HK-2 (cell line): ENCODE data around the gene GSTT2B.
"Not testable (repeated sequence)": the region's sequence is repeated elsewhere in the genome, so short reads cannot be mapped to it uniquely, and the experiment has no call there.

Experiments
- DNase-seq: peaks from one replicate; pipeline ENCODE4 v3.0.0-alpha.2; 2018; ENCODE audit not compliant: unreplicated experiment

The GSTT2B gene

DNA sequence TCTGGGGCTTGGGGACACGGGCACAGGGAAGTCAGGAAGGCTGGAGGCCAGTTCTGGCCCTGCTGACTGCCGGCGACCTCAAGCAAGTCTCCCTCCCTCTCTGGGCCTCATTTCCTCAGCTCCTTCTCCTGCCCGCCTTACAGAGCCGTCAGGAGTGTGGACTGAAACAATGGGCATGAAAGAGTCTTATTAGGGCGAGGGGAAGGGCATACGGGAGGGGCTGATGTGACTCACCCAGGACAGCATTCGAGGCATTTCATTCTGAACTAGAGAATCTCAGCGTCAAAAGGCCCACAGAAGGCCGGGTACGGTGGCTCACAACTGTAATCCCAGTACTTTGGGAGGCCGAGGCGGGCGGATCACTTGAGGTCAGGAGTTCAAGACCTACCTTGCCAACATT is 20.8 kb downstream of the GSTT2B start:
- not testable (repeated sequence) for DNase-seq

DNA sequence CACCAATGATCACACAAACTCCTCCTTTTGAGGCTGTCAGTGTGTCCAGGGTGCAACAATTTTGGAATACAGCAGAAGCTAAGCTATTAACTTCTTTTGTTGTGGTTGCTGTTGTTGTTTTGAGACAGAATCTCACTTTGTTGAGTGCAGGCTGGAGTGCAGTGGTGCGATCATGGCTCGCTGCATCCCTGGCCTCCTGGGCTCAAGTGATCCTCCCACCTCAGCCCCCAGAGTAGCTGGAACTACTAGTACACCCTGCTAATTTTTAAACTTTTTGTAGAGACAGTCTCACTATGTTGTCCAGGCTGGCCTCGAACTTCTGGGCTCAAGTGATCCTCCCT is 22.0 kb downstream of the GSTT2B start:
- no peak for DNase-seq

DNA sequence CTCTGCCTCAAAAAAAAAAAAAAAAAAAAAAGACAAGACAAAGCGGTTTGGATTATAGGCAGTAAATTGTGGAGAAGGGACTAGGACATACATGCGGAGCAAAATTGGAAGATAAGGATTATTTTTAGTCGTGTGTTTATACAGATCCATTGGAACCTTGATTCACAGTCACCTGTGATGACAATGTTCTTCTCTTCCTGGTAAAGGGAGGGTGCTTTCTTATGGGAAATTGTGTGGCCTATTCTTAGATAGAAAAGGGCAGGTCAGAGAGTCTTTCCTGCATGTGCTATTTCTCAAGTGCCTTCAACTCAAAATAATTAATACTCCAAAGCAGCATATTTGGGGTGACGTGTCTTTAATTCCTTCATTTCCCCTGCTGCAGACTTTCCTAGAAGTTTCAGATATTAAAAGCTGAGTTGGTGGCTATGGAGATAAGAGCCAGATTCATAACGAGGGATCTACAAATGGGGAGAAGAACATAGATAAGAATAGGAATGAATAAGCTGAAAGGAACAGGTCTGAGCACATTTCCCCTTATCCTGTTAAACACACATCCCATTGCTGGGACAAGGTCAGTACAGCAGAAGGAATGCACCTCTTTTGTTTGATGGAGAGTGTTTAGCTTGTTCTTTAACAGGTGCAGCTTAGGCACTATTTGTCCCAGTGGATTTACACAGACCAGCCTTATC is 22.5 kb downstream of the GSTT2B start:
- no peak for DNase-seq

DNA sequence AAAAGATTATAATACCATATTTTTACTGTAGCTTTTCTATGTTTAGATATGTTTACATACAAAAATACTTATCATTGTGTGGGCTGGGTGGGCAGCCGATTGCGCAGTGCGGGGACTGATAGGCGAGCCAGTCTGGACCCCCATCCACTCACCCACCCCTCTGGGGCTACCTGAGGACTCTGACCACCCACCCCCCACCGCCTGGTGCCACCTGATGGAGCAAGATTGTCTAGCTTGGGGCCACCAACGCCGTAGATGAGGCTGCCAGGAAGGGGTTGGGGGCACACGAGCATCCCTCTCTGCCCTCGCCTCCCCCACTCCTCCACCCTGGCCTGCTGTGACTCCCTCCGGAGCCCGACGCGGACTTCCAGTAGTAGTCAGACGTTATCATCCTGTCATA is 34.4 kb downstream of the GSTT2B start:
- DNase-seq: no peak

DNA sequence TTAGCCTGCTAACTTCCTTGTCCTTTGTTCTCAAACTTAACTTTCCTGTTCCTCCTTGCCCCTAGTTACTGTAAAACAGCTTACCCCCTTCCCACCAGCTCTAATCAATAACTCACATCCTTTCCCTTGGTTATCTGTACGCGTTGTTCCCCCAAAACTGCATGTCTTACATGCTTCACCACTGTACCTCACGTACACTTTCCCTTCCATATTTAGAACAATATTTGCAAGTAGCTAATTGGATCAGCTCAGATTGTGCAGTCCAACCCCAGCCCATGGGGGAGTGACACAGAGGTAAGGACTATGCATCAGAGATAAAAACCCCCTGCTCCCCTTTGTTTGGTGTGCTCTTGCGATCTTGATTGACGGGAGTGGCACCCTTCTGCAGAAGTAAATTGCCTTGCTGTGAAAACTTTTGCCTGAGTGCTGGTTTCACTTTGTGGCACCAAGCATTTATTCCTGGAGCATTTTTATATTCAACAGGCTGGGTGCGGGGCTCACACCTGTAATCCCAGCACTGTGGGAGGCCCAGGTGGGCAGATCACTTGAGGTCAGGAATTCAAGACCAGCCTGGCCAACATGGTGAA is 35.9 kb downstream of the GSTT2B start:
- DNase-seq: no peak

DNA sequence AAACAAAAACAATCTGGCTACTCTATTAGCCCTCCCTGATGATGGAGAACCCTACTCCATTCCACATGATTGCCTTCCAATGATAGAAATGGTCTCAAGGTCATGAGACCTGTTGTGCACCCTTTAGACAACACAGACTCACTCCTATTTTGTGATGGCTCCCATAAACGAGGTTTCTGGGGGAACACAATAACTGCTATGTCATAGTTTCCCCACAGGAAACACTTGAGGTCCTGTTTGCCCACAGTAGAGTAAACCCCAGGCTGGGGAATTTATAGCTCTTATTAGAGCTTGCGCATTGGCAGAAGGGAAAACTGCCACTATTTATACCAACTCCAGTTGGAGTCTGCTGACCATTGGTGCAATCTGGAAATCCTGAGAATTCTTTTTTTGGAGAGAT is 38.1 kb downstream of the GSTT2B start:
- no peak for DNase-seq

DNA sequence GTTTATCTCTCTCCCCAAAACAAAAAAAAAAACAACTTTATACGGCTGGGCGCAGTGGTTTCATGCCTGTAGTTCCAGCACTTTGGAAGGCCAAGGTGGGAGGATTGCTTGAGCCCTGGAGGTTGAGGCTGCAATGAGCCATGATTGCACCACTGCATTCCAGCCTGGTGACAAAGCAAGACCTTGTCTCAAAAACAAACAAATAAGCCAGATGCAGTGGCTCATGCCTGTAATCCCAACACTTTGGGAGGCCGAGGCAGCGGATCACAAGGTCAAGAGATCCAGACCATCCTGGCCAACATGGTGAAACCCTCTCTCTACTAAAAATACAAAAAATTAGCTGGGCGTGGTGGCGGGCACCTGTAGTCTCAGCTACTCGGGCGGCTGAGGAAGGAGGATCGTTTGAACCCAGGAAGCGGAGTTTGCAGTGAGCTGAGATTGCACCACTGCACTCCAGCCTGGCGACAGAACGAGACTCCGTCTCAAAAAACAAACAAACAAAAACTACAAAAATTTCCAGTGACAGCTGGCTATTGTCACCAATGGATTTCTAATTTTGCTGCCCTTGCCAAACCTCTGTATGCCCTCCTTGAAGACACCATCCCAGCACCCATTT is 39.3 kb downstream of the GSTT2B start:
- not testable (repeated sequence) for DNase-seq

DNA sequence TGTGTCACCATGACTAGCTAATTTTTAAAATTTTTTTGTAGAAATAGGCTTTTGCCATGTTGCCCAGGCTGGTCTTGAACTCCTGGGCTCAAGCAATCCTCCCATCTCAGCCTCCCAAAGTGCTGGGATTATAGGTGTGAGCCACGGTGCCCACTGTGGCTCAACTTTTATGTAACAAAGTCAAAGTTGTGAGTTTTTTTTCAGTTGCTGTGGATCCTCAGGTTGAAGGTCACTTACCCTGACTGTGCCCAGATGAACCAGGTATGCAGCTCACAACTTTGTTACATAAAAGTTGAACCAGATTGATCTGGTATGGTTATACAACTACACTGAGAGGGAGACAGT is 40.8 kb downstream of the GSTT2B start:
- DNase-seq: not testable (repeated sequence)

DNA sequence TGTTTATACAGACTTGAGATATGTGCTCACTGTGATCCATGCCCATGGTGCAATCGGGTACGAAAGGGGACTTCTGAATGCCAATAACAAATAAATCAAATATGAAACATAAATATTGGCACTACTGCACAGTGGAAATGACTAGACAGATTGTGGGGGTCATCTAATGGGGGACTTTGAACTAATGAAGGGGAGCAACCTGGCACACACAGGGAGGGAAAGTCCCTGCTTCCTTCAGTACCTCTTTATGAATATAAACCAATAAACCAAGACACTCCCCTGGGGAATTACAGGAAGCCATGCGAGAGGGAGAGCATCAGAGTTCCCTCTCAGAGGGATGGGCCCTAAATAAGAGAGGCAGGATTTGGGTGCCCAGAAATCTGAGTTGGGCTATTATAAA is 45.7 kb downstream of the GSTT2B start:
- no peak for DNase-seq

DNA sequence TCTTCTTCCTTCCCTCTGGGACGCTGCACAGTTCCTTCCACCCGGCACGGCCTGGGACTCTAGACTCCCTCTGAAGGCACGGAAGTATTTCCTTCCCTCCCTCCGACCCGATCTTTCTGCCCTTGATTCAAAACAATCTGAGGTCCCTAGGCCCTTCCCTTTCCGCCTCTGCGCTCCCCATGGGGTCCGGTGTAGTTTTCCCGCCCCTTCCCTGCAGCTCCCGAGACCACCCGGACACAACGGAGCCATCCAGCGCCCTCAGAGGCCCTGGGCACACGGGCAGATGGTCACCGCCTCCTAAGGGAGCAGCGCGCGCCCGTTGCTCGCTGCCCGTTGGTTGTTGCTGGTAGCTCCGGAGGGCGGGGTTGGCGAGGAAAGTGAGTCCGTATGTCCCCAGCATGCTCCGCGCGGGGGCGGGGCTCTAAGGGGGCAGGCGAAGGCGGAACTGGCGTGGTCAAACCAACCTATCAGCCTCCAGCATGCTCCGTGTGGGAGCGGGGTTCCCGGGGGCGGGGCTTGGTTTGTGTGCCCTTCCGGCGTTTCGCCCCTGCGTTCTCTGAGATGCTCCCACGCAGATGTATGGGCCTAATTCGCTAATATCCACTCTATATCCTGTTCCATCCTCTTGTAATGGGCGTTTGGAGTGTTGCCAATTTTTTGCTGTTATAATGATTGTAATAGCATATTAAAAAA is 47.2 kb downstream of the GSTT2B start:
- peak; percentile 98 for DNase-seq

DNA sequence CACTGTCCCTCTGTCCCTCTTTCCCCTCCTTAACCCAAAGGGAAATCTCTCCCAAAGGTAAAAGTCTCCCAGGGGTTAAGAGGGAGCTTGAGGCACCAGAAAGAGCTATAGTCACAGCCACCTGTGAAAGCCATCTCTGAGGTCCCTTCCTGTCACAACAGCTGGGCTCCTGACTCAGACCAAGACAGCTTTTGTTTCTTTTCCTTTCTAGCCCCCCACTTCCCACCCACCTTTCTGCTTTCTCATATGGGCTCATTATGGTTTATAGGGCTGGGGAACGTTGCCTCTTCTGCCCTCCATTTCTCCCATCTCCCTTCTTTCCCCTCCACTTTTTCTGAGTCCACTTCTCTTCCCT is 47.7 kb downstream of the GSTT2B start:
- DNase-seq: no peak

DNA sequence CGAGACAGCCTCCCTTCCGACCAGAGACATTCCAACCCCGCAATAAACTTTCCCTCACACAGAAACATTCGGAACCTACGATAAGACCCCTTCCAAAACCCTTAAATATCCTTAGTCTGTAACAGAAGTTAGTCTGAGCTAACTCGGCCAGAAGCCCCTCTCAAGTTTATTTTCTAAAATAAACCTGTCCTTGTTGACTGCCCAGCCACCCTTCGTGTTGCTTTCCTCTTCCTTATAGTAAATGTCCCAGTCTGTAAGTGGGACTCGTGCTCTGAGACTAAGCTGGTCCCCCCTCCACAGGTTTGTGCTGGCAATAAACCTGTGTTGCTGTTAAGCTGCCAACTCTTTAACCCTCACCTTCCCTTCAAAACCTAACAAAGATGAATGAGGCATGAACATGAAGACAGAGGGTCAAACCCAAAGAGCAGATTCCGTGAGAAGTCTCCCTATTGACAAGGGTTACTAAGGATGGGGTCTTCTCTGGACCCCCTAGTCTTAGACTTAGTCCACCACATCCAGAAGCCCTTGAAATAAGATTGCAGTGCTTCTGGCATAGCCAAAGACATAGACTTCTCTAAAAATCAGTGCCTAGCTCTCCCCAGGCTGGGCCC is 48.6 kb downstream of the GSTT2B start:
- DNase-seq: no peak

DNA sequence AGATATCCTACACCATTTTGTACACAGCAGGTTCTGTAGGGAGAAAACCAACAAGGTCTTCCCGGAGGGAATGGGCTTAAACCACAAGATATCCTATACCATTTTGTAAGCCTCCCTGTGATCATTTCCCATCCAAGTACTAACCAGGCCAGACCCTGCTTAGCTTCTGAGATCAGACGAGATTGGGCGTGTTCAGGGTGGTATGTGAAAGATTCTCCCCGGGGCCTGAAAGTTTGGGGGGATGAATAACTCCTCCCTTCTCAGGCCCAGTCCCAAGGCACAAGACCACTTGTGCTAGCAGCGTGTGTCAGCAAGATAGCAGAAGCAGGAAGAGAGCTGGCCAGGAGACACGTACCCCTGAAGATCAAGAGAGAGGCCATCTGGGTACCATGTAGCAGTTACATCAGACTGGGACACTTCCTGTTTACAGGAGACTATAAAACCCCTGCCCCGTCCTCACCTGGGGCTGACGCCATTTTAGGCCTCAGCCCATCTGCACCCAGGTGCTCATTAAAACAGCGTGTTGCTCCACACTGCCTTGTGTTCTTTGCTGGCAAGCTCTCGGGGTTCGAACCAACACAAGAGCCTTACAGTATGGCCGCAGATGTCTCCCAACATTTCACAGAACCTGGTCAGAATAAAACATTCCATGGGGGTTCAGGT is 49.5 kb downstream of the GSTT2B start:
- DNase-seq: no peak

DNA sequence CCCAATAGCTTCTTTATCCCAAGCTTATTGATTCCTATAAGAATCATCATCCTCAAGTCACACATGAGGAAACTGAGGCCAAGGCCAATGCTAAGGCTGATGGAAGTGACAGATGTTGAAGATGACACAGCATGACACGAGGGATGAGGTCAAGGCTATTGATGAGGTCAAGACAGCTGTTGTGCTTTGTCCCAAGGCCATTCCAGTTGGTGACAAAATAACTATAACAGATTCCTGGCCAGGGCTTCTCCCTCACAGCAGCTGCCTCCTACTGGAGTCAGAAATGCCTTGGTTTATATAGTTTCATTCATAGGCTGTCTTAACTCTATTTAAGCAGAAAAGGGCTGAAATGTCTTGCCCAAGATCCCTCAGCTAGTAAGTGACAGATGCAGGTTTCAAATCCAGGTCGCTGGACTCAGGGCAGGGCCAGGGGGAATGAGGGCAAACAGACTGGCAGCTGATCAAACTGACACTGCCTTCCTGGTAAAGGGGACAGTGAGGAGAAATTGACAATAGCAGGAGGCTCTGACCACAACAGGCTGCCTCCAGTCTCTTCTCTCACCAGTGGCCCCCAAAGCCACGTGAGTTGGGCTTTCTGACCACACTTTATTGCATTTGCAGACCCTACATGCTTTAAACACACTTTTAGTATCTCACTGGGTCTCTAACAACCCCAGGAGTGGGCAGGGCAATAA is 50.4 kb downstream of the GSTT2B start:
- DNase-seq: no peak

DNA sequence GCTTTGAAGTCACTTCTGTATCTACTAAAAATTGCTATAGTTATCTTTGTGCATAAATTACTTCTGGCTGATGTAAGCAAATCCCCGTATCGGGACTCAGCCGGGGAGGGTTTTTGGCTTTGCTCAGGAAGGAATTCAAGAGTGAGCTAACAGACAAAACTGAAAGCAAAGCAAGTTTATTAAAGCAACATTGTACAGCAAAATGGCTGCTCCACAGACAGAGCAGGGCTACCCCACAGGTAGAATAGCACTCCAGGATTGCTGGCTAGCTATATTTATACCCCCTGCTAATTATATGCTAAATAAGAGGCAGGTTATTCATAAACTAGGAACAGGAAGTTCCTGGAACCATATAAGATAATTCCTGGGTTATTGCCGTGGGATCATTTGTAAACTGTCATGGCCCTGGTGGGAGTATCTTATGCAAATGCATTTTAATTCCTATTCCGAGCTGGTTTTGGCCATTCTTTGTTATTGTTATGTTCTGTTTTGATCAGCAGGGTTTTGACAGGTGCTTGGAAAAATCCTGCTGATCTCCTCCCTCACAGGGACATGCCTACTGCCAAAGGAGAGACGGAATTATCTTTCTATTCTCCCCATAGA is 51.6 kb downstream of the GSTT2B start:
- no peak for DNase-seq

DNA sequence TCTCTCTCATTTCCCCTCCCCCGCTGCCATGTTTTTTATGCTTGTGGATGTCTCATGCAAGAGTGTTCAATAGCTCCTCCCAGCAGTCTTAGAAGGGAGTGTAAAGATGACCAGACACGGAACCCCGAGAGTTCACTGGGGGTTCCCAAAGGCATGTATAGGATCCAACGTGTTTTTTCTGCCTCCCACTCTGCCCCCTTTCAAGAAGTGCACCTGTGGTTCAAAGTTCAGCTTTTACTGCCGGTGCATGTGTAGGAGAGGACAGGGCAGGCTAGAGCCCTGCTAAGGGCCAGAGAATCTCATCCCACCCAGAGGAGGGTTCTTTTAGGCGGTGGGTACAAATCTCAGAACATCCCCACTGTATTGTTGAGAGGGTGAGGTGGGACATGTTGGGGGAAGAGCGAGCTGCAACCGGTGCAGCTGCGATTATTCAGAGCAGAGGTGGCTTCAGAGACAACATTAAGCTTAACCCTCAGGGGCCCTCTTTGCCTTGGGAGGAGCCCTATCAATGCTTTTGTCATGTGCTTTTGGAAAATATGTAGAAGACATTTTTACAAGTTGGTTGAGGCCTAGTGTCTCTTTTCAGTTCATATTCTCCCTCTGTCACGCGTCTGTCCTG is 52.3 kb downstream of the GSTT2B start:
- DNase-seq: no peak

DNA sequence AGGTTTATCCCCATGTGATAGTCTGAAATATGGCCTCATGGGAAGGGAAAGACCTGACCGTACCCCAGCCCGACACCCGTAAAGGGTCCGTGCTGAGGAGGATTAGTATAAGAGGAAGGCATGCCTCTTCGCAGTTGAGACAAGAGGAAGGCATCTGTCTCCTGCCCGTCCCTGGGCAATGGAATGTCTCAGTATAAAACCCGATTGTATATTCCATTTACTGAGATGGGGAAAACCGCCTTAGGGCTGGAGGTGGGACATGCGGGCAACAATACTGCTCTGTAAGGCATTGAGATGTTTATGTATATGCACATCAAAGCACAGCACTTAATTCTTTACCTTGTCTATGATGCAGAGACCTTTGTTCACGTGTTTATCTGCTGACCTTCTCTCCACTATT is 53.6 kb downstream of the GSTT2B start:
- not testable (repeated sequence) for DNase-seq
